H1 (cell line): ENCODE results near the gene PEX16. TPM values are rescaled to one million over a fixed set of nuclear protein-coding genes. Genes with fewer than 3 reads are reported as not detected.

Experiments used
- CTCF ChIA-PET: fragments of 300-600 bp; sonication (Branson Sonifier 250); formaldehyde crosslinking; loops from one replicate; lab custom pipeline; 2021; ENCODE audit not compliant: partially characterized antibody; lab: Charles Lee
- POLR2A ChIA-PET: fragments of 300-600 bp; sonication (Branson Sonifier 250); formaldehyde crosslinking; loops from one replicate; lab custom pipeline; 2021; ENCODE audit warnings: inconsistent platforms; ENCODE audit not compliant: partially characterized antibody; lab: Charles Lee
- DNase-seq, 2 experiments: peaks; one replicate each; pipeline versions ENCODE4 v3.0.0 to v3.0.0-alpha.2; 2010 to 2022; ENCODE audit warnings: low spot score in 2 of 2, low read depth in 1 of 2, mixed read lengths in 1 of 2
- FAIRE-seq: peaks from 2 replicates; lab custom pipeline; 2011; peaks lifted over from hg19 to GRCh38; lab: Jason Lieb, UNC
- H2AFZ ChIP-seq: 2 replicates; pipeline ENCODE4 v1.8.1; 2012; ENCODE audit warnings: low read length, inconsistent platforms
- H2AK5ac ChIP-seq: 2 replicates; pipeline ENCODE4 v1.6.1; 2013; ENCODE audit warnings: low read depth, low read length
- H2BK120ac ChIP-seq: replicated peaks from 2 replicates; pipeline ENCODE3; 2013; ENCODE audit warnings: low read depth, low read length, inconsistent platforms
- H2BK12ac ChIP-seq: 2 replicates; pipeline ENCODE4 v1.6.1; 2013; ENCODE audit warnings: low read depth, low read length
- H2BK15ac ChIP-seq: 2 replicates; pipeline ENCODE4 v1.6.1; 2013; ENCODE audit warnings: low read length
- H2BK20ac ChIP-seq: 2 replicates; pipeline ENCODE4 v1.6.1; 2013; ENCODE audit warnings: low read length
- H2BK5ac ChIP-seq: 2 replicates; pipeline ENCODE4 v1.6.1; 2013; ENCODE audit warnings: low read depth, low read length
- H3K14ac ChIP-seq: 2 replicates; pipeline ENCODE4 v1.6.1; 2013; ENCODE audit warnings: inconsistent platforms; ENCODE audit not compliant: insufficient read length
- H3K18ac ChIP-seq: 2 replicates; pipeline ENCODE4 v1.6.1; 2013; ENCODE audit warnings: low read length; ENCODE audit errors: extremely low read depth
- H3K23ac ChIP-seq: 2 replicates; pipeline ENCODE4 v1.6.1; 2013; ENCODE audit warnings: inconsistent platforms; ENCODE audit not compliant: insufficient read length
- H3K23me2 ChIP-seq: 2 replicates; pipeline ENCODE4 v1.6.1; 2013; ENCODE audit warnings: low read depth, low read length
- H3K27ac ChIP-seq: 2 replicates; pipeline ENCODE4 v1.6.1; 2011; ENCODE audit warnings: low read depth, low read length, inconsistent platforms
- H3K27me3 ChIP-seq, 4 experiments: replicated peaks in 1 of 4; 1 replicate in 1 of 4; 2 replicates in 3 of 4; pipeline versions ENCODE4 v1.6.1 to v1.8.1; 2011 to 2013; ENCODE audit warnings: low read length in 3 of 4, mild to moderate bottlenecking in 3 of 4, inconsistent platforms in 2 of 4, mixed read lengths in 2 of 4, moderate library complexity in 1 of 4; ENCODE audit not compliant: control insufficient read depth in 3 of 4, insufficient read depth in 3 of 4; ENCODE audit errors: extremely low read depth in 1 of 4
- H3K36me3 ChIP-seq, 4 experiments: 2 replicates each; pipeline versions ENCODE4 v1.6.1 to v1.8.1; 2011 to 2013; ENCODE audit warnings: mild to moderate bottlenecking in 4 of 4, low read length in 3 of 4, moderate library complexity in 2 of 4, control low read depth in 1 of 4, inconsistent platforms in 1 of 4; ENCODE audit not compliant: insufficient read depth in 4 of 4, control insufficient read depth in 2 of 4
- H3K4ac ChIP-seq: replicated peaks from 2 replicates; pipeline ENCODE3; 2013; ENCODE audit warnings: low read length, low read depth, mixed read lengths, inconsistent platforms; ENCODE audit not compliant: insufficient read length
- H3K4me1 ChIP-seq, 4 experiments: replicated peaks in 1 of 4; 1 replicate in 1 of 4; 2 replicates in 3 of 4; pipeline versions ENCODE4 v1.6.1 to v1.8.1; 2011 to 2013; ENCODE audit warnings: low read length in 3 of 4, inconsistent platforms in 2 of 4, mixed read lengths in 1 of 4; ENCODE audit not compliant: insufficient read depth in 4 of 4, control insufficient read depth in 3 of 4
- H3K4me2 ChIP-seq, 2 experiments: 2 replicates each; pipeline versions ENCODE4 v1.6.1 to v1.8.1; 2011 to 2013; ENCODE audit warnings: low read depth in 2 of 2, low read length in 2 of 2, control low read depth in 1 of 2, inconsistent platforms in 1 of 2, mild to moderate bottlenecking in 1 of 2; ENCODE audit not compliant: insufficient read depth in 1 of 2
- H3K4me3 ChIP-seq, 4 experiments: fragments of 200-600, 300-600 bp in 1 of 4; sonication (generic), shearing (Covaris generic), sonication (Bioruptor Twin) in 1 of 4; 2 replicates each; pipeline versions ENCODE4 v1.5.1 to v1.8.1; 2011 to 2016; ENCODE audit warnings: low read length in 4 of 4, low read depth in 3 of 4, control low read depth in 2 of 4, inconsistent platforms in 2 of 4, mild to moderate bottlenecking in 2 of 4, mixed read lengths in 1 of 4, moderate library complexity in 1 of 4; ENCODE audit not compliant: insufficient read depth in 2 of 4; ENCODE audit errors: extremely low read depth in 1 of 4
- H3K56ac ChIP-seq: replicated peaks from 2 replicates; pipeline ENCODE3; 2013; ENCODE audit warnings: low read depth, mild to moderate bottlenecking, mixed read lengths, low read length, inconsistent platforms; ENCODE audit not compliant: insufficient read length
- H3K79me1 ChIP-seq: 2 replicates; pipeline ENCODE4 v1.6.1; 2013; ENCODE audit warnings: low read depth, low read length, control low read depth
- H3K79me2 ChIP-seq, 2 experiments: 2 replicates each; pipeline versions ENCODE4 v1.6.1 to v1.8.1; 2012 to 2013; ENCODE audit warnings: low read length in 2 of 2, mild to moderate bottlenecking in 2 of 2, inconsistent platforms in 1 of 2; ENCODE audit not compliant: insufficient read depth in 2 of 2, control insufficient read depth in 1 of 2
- H3K9ac ChIP-seq, 4 experiments: replicated peaks in 1 of 4; 1 replicate in 1 of 4; 2 replicates in 3 of 4; pipeline versions ENCODE4 v1.6.1 to v1.8.1; 2011 to 2013; ENCODE audit warnings: low read depth in 3 of 4, low read length in 3 of 4, control low read depth in 2 of 4, mild to moderate bottlenecking in 2 of 4, moderate library complexity in 2 of 4, inconsistent platforms in 1 of 4; ENCODE audit errors: extremely low read depth in 1 of 4
- H3K9me3 ChIP-seq, 2 experiments: 2 replicates each; pipeline versions ENCODE4 v1.6.1 to v1.8.1; 2012 to 2013; ENCODE audit warnings: mild to moderate bottlenecking in 2 of 2, moderate library complexity in 2 of 2, control low read depth in 1 of 2, inconsistent platforms in 1 of 2, low read depth in 1 of 2, low read length in 1 of 2, mixed read lengths in 1 of 2; ENCODE audit not compliant: insufficient read depth in 2 of 2
- H4K20me1 ChIP-seq, 2 experiments: replicated peaks in 1 of 2; 2 replicates each; pipeline versions ENCODE3 to v1.8.1; 2011 to 2013; ENCODE audit warnings: inconsistent platforms in 2 of 2, low read length in 2 of 2, mild to moderate bottlenecking in 1 of 2; ENCODE audit not compliant: insufficient read depth in 2 of 2, control insufficient read depth in 1 of 2
- H4K5ac ChIP-seq: 2 replicates; pipeline ENCODE4 v1.6.1; 2013; ENCODE audit warnings: low read length, low read depth, mixed read lengths, inconsistent platforms; ENCODE audit not compliant: insufficient read length
- H4K8ac ChIP-seq: 2 replicates; pipeline ENCODE4 v1.8.0; 2013; ENCODE audit warnings: mild to moderate bottlenecking, moderate library complexity, low read length, inconsistent platforms; ENCODE audit not compliant: insufficient read depth; ENCODE audit errors: extremely low read depth
- H4K91ac ChIP-seq: replicated peaks from 2 replicates; pipeline ENCODE3; 2013; ENCODE audit warnings: low read length, mixed read lengths, inconsistent platforms; ENCODE audit not compliant: insufficient read length
- CHD1 ChIP-seq: IDR thresholded peaks from 2 replicates; pipeline ENCODE4 v1.6.1; 2012; ENCODE audit warnings: low read depth, low read length, improper control_type of control experiment
- CTCF ChIP-seq, 3 experiments: IDR thresholded peaks; 1 replicate in 2 of 3; 2 replicates in 1 of 3; pipeline versions ENCODE4 v1.5.1 to v1.6.1; 2011; ENCODE audit warnings: low read length in 3 of 3, mild to moderate bottlenecking in 3 of 3, inconsistent platforms in 2 of 3, low read depth in 1 of 3, moderate library complexity in 1 of 3; ENCODE audit not compliant: insufficient read depth in 1 of 3; ENCODE audit errors: control extremely low read depth in 1 of 3
- EZH2 ChIP-seq: fragments of 200-600 bp; sonication (generic); IDR thresholded peaks from 2 replicates; pipeline ENCODE4 v1.7.1; 2012; ENCODE audit warnings: low read depth, mild to moderate bottlenecking, moderate library complexity, low read length, inconsistent platforms; ENCODE audit not compliant: severe bottlenecking
- GTF2F1 ChIP-seq: IDR thresholded peaks from 2 replicates; pipeline ENCODE4 v1.6.1; 2012; ENCODE audit warnings: low read depth, low read length, improper control_type of control experiment, borderline replicate concordance
- HDAC6 ChIP-seq: IDR thresholded peaks from one replicate; pipeline ENCODE4 v1.7.1; 2012; ENCODE audit warnings: low read depth, mild to moderate bottlenecking, inconsistent platforms, low read length, moderate library complexity
- RBBP5 ChIP-seq: IDR thresholded peaks from 2 replicates; pipeline ENCODE4 v1.7.1; 2012; ENCODE audit warnings: low read depth, mild to moderate bottlenecking, inconsistent platforms, low read length, moderate library complexity, borderline replicate concordance
- RFX5 ChIP-seq: IDR thresholded peaks from 2 replicates; pipeline ENCODE4 v1.6.1; 2011; ENCODE audit warnings: low read depth, low read length, improper control_type of control experiment, borderline replicate concordance
- RNF2 ChIP-seq: fragments of 200-900, 300-1000 bp; sonication (generic); IDR thresholded peaks from 2 replicates; pipeline ENCODE4 v1.7.1; 2016; ENCODE audit warnings: borderline replicate concordance, low read depth, mild to moderate bottlenecking, antibody characterized with exemption, low read length; ENCODE audit not compliant: poor library complexity, severe bottlenecking; ENCODE audit errors: missing control alignments
- SP1 ChIP-seq: IDR thresholded peaks from 2 replicates; pipeline ENCODE4 v1.6.1; 2011; ENCODE audit warnings: low read depth, low read length
- TAF1 ChIP-seq: IDR thresholded peaks from 2 replicates; pipeline ENCODE4 v1.6.1; 2011; ENCODE audit warnings: mild to moderate bottlenecking, low read depth, low read length
- TEAD4 ChIP-seq: IDR thresholded peaks from 2 replicates; pipeline ENCODE4 v1.6.1; 2012; ENCODE audit warnings: low read depth, low read length, inconsistent platforms, mixed read lengths
- WGBS, 2 experiments: shearing (Covaris generic) in 1 of 2; methylation state at CpG; one replicate each; pipeline versions ENCODE4 v1.1.6 to v1.1.7; 2013 to 2015; ENCODE audit warnings: low lambda C conversion rate in 2 of 2, mixed read lengths in 2 of 2, inconsistent platforms in 1 of 2, low coverage in 1 of 2, missing lambda C conversion rate in 1 of 2; ENCODE audit not compliant: insufficient replicate concordance in 2 of 2, insufficient coverage in 1 of 2, insufficient read length in 1 of 2; ENCODE audit errors: extremely low coverage in 1 of 2, missing lambda C conversion rate in 1 of 2; 5-methylcytosine and 5-hydroxymethylcytosine counted together
- polyA plus RNA-seq, 7 experiments: library from polyadenylated mRNA; depleted of rRNA in 3 of 7; stranded (reverse) in 5 of 7; unstranded in 2 of 7; fragments of >200 nt in 5 of 7; fragments of 200-250 nt in 2 of 7; gene quantifications; 1 replicate in 5 of 7; 2 replicates in 1 of 7; 4 replicates in 1 of 7; pipeline versions ENCODE4 v1.2.1 to v1.2.3, GENCODE V29; 2011 to 2013; ENCODE audit warnings: missing spikeins in 2 of 7, mixed read lengths in 2 of 7
- total RNA-seq: library from RNA; stranded (reverse); fragmentation: NEBNext Ultra II Directional; extraction: Animal tissue kit (Norgen Biotek cat#: 25700); gene quantifications from 2 replicates; pipeline ENCODE4 v1.2.1, GENCODE V29; 2021

Gene PEX16
- total and polyA plus RNA-seq, 2 of the 8 experiments (the other 6 are each of a cell fraction or from before 2014, with no cell fraction given): 29.2 to 36.0 TPM

- Histone ChIP-seq H3K23ac (no peak overlapping the region), H4K91ac (no peak overlapping the region), H3K4ac (no peak overlapping the region), H3K79me1 (peaks cover 3% of the 10 kb centered on the region; the same call in 1 of the 2 replicates), H3K4me3 (no peak overlapping the region), H3K23me2 (no peaks in the 10 kb centered on the region), H4K5ac (no peak overlapping the region), H3K56ac (no peak overlapping the region), H2BK20ac (no peak overlapping the region), H3K9me3 (no peaks in the 10 kb centered on the region), H4K8ac (no peak overlapping the region), H3K18ac (no peak overlapping the region), H2BK15ac (no peak overlapping the region), H3K9ac (no peak overlapping the region), H3K79me2 (no peaks in the 10 kb centered on the region), H3K27ac (no peak overlapping the region), H3K27me3 (no peaks in the 10 kb centered on the region), H3K4me1 (peaks cover 9 to 16% (median 13%) of the 10 kb centered on the region in 4 experiments; a peak in 6 of 7 replicates), H2BK120ac (no peak overlapping the region), H2AK5ac (no peak overlapping the region), H3K4me2 (peak overlapping the region in 1 of 2 experiments; percentile 43; a peak in 2 of 4 replicates), H3K14ac (no peak overlapping the region), H2BK12ac (no peak overlapping the region), H2BK5ac (no peak overlapping the region), H4K20me1 (no peaks in the 10 kb centered on the region), H2AFZ (no peak overlapping the region), H3K36me3 (peaks cover 0 to 4% (median under 1%) of the 10 kb centered on the region in 4 experiments; a peak in 2 of 8 replicates)
- POLR2A ChIA-PET: interaction anchor here (1.3 to 2.7 kb wide), 2 partner anchors 8 to 46 kb away, joined by 8 to 9 read pairs; partner anchors contain the start of gene LARGE2
- 62% methylated on average over 6 of the region's 6 CpGs; no CpG with 5 or more reads in 1 of the 2 experiments for WGBS, 2 experiments
- no peak for FAIRE-seq
- CTCF ChIA-PET: interaction anchor here (0.8 to 6.2 kb wide), 12 partner anchors 8 to 362 kb away, joined by 3 to 69 read pairs (median 6); partner anchors contain the start of gene PEX16
- no peak for DNase-seq
- TF ChIP-seq RBBP5: no peak
- TF ChIP-seq CHD1: no peak
- no peak for TF ChIP-seq GTF2F1
- no peak for TF ChIP-seq HDAC6
- TF ChIP-seq TAF1: no peak
- no peak for TF ChIP-seq RFX5
- TF ChIP-seq SP1: no peak
- no peak for TF ChIP-seq TEAD4
- TF ChIP-seq RNF2: no peak
- TF ChIP-seq EZH2: no peak
- TF ChIP-seq CTCF (IDR thresholded peaks at IDR 0.05; ENCODE audit: control extremely low read depth in 1 of 3, insufficient read depth in 1 of 3, low read depth in 1 of 3, low read length in 3 of 3): no peak
Observed at GRCh38 chr11:45876401-45876800, 41.3 kb downstream of the PEX16 start.
